HG03342 (cell line): ENCODE measurements around the gene LIPE.

Source experiments
- ATAC-seq: cut with Tn5 transposase; IDR thresholded peaks from one replicate; pipeline ENCODE4 v1.9.1; 2021; ENCODE audit warnings: mild to moderate bottlenecking, moderate library complexity; ENCODE audit not compliant: unreplicated experiment

The LIPE gene

DNA sequence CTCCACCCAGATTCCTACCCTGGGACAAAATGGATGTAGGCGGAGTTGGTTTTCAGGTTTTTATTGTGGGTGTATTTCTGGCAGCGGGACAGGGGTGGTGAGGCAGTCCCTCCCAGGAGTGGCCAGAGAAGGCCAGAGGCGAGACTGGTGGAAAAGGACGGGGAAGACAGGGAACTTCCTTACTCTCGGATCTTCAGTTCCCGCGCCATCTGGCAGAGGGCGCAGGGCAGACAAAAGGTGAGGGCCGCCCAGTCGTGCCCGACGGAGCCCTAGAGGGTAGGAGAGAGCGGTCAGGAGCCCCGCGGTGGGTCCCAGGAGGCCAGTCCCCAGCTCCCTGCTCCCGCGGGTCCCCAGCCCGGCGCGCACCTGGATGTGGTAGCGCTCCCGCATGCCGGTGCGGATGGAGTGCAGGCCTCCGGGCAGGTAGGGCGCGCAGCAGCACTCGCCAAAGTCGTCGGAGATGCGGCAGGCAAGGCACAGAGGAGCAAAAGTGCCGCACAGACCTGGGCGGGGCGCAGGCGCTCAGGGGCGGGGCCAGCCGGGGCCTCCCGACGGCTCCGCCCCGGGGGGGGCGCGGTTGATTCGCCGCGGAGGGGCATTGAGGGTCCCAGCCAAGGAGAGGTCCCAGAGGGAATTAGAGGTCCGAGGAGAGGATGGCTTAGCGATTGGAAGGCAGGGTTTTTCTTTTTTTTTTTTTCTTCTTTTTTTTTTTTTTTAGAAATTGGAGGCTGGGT lies 40.0 kb downstream of the LIPE start:
- ATAC-seq: no peak

- ATAC-seq: no peak
These were observed 47.0 kb downstream of the LIPE start for GRCh38 chr19:42380155-42380554.

- ATAC-seq: no peak
These were observed 48.7 kb downstream of the LIPE start for GRCh38 chr19:42378225-42379215.

- ATAC-seq: no peak
These were observed 51.0 kb downstream of the LIPE start for GRCh38 chr19:42376177-42376555.

DNA sequence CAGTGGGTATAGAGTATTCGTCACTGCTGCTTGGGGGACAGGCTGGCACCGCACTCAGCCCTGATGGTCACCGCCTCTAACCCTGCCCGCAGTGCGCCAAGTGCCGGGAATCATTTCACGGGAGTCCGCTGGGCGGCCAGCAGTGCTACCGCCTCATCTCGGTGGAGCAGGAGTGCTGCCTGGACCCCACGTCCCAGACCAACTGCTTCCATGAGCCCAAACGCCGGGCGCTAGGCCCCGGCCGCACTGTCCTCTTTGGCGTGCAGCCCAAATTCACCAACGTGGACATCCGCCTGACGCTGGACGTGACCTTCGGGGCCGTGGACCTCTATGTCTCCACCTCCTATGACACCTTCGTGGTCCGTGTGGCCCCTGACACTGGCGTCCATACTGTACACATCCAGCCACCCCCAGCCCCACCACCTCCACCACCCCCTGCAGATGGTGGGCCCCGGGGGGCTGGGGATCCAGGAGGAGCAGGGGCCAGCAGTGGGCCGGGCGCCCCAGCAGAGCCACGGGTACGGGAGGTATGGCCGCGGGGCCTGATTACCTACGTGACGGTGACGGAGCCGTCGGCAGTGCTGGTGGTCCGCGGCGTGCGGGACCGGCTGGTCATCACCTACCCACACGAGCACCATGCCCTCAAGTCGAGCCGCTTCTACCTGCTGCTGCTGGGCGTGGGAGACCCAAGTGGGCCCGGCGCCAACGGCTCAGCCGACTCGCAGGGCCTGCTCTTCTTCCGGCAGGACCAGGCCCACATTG lies 51.6 kb downstream of the LIPE start:
- ATAC-seq: no peak

DNA sequence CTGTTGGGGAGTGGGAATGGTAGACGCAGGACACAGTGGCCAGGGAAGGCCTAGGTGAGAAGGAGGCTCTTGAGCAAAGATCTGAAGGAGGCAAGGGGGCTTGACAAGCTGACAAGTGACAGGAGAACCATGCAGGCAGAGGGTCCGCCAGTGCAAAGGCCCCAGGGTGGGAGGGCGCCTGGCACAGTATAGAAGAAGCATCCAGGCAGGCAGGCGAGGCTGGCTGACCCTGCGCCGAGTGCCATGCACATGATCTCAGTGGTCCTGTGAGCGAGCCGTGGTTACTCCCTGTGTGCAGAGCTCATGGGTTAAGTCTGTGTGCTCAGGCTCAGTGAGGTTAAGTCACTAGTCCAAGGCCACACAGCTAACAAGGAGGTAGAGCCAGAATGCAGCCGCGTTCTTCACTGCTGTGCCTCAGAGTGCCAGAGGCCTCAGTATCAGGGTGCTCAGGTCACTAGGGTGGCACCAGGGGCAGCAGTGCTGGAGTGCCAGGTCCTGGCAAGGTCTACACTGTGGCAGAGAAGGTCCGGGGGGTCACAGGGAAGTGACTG lies 52.3 kb downstream of the LIPE start:
- no peak for ATAC-seq

DNA sequence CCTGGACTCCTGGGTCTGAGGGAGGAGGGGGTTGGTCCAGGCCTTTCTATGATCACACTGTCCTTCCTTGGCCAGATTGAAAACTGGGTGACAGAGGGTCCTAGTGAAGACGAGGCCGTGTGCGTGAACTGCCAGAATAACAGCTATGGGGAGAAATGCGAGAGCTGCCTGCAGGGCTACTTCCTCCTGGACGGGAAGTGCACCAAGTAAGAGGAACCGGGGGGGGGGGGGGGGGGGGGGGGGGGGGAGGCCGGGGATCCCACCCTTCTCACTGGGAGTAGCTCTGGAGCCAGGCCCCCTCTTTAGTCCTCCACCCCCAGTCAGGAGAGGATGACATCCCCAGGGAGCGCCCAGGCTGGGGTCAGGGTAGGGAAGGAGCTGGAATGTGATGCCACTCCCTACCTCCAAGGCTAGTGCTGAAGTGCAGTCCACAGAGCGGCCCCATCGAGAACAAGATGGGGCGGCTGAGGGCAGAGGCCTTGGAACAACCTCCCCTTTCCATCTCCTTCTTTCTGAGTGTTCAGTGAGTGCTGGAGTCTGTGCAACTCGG lies 56.5 kb downstream of the LIPE start:
- no peak for ATAC-seq

DNA sequence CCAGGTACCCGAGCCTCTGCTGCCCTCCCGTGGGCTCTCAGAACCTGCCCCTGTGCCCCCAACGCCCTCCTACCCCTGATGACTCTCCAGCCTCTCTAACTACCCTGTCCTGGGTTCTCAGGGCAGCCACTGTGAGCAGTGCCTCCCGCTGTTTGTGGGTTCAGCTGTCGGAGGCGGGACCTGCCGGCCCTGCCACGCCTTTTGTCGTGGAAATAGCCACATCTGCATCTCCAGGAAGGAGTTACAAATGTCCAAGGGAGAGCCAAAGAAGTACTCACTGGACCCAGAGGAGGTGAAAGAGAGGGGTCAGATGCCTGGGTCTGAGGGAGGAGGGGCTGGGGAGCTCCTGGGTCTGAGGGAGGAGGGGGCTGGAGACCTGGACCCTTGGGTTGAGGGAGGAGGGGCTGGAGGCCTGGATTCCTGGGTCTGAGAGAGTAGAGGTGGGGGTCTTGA lies 57.1 kb downstream of the LIPE start:
- ATAC-seq: no peak

DNA sequence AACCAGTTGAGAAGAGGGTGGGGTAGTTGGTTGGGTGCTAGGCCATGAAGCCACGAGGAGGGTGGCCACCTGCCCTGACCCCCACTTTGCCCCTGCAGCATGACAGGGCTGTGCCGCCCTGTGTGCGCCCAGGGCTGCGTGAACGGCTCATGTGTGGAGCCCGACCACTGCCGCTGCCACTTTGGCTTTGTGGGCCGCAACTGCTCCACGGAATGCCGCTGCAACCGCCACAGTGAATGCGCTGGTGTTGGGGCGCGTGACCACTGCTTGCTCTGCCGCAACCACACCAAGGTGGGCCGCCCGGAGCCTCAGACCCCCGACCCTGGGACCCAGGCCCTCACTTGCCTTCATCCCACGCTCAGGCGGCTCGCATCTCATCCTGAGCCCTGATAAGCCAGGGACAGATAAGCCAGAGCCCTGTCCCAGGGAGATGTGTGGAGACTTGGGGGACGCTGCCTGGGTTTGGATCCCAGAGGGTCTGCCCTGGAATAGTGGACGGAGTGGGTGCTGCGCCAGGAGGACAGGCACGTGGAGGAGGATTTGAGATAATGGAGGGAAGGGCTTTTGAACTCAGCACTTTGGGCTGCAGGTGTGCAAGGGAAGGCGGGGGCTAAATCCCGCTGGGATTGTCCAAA lies 57.6 kb downstream of the LIPE start:
- no peak for ATAC-seq

DNA sequence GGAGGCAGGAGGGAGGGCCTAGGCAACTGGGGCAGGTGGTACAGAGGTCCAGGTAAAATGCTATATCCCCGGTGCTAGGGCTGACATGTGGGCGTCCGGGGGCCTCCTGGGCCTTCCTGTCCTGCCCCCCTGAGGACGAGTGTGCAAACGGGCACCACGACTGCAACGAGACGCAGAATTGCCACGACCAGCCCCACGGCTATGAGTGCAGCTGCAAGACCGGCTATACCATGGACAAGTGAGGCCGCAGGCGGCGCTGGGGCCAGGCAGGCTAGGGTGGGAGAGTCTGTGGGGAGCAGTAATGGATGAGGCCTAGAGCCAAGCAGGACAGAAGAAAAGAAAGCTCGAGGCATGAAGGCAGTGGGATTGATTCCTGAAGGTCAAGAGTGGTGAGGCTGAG lies 58.4 kb downstream of the LIPE start:
- no peak for ATAC-seq

DNA sequence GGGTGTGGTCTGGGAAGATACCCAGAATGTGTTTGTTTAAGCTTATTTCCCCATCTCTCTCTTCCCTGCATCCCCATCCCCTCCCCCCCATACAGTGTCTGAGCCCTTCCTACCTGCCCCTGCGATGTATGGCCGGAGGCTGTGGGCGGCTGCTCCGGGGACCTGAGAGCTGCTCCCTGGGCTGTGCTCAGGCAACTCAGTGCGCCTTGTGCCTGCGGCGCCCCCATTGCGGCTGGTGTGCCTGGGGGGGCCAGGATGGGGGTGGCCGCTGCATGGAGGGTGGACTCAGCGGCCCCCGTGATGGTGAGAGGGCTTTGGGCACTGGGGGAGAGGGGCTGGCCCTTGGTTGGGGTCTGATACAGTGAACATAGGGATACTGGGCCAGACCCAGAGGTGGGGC lies 58.8 kb downstream of the LIPE start:
- no peak for ATAC-seq

- ATAC-seq: no peak
These were observed 59.3 kb downstream of the LIPE start for GRCh38 chr19:42367929-42368328.

DNA sequence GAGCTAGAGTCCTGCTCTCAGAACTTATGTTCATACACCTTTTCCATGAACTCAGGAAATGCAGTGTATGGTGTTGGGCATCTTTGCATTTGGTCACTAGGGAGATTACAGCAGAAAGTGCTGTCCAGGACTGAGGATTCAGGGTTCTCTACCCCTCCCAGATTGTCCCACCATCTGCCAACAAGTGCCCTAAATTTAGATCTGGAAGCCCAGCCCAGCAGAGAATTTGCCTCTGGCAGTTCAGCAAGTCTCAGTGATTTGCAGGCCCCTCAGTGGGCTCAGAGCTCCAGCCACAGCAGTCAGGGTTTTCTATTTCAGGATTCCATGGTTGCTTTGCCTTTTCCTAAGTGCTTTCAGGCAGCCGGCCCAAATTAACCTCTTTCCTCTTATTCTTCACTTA lies 60.5 kb downstream of the LIPE start:
- no peak for ATAC-seq

DNA sequence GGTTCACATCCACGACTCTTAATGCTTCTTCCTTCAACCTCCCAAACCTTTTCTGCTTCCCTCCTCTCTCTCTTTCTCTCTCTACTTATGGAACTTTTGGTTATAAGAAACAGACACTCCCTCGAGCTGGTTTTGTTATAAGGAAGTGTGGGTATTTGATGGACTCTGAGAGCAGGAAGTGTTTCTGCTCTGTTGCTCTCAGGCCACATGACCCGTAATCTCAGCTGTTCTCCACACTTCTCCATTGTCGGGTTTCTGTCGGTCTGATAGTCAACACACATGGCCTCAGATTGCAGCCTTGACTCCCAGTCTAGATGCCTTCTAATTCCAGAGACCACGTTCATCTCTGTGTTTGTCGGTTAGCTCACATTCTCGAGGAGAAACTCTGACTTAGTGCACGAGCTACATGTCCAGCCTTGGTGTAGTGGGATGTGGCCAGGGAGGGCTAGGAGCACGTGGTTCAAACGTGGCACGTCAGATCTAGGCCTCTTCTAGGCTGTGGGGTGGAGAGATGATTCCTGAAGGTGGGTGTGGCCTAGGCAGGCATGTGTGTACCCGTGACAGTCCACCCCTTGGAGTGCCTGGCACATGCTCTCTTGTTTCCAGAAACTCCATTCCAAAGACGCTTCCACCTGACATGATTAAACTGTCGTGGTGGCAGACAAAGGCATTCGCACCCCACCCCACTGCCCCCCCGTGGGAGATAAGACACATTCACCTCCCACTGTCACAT lies 63.4 kb downstream of the LIPE start:
- no peak for ATAC-seq

DNA sequence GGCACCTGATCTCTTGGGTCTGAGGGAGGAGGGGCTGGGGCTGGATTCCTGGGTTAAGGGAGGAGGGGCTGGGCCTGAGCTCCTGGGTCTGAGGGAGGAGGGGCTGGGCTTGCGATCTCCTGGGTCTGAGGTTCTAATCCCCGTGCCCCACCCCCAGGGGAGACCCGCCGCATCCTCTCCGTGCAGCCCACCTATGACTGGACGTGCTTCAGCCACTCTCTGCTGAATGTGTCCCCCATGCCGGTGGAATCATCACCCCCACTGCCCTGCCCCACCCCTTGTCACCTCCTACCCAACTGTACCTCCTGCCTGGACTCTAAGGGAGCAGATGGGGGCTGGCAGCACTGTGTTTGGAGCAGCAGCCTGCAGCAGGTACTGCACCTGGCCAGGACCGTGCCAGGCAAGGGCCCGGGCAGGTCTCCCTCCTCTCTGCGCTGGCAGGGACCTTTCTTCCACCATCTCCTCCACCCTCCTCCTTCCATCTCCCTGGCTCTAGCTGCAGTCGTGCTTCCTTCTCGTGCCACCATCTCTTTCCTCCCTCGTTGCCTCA lies 64.2 kb downstream of the LIPE start:
- no peak for ATAC-seq

DNA sequence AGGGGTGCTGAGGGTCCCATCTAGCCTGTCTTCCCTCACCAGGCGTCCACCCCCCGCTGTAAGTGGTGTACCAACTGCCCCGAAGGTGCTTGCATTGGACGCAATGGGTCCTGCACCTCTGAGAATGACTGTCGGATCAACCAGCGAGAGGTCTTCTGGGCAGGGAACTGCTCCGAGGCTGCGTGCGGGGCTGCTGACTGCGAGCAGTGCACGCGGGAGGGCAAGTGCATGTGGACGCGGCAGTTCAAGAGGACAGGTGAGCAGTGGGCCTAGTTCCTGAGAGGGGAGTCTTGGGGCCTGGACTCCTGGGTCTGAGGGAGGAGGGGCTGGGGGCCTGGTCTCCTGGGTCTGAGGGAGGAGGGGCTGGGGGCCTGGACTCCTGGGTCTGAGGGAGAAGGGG lies 64.8 kb downstream of the LIPE start:
- no peak for ATAC-seq

DNA sequence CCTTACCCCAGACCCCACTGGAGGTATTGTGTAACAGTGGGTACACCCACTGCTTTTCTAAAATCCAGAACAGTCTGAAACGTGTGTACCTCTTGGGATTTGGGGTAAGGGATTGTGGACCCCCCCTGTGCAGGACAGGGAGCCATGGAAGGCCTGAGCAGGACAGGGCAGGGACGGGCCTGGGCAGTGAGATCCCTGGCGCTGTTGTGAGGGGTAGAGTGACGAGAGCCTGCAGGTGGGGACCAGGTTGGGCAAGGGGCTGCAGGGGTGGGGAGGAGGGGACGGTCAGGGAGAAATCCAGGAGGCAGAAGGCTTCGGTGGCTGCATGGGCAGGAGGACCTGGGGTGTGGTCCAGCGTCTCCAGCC lies 65.7 kb downstream of the LIPE start:
- ATAC-seq: no peak

- ATAC-seq: no peak
These were observed 66.2 kb downstream of the LIPE start for GRCh38 chr19:42360787-42361544.

DNA sequence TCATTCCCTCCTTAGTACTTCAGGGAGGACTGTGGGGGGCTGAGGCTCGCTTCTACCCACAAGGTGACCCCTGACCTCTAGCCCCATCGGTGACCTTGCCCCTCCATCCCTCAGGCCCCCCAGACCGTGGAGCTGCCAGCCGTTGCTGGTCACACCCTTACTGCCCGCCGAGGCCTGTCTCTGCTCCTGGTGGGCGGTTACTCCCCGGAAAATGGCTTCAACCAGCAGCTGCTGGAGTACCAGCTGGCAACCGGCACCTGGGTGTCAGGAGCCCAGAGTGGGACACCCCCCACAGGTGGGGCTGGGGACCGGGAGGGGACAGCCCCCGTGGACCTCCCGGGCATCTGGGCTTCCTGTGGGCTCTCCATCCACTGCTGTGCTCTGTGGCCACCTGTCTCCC lies 69.9 kb downstream of the LIPE start:
- ATAC-seq: no peak
